ENCODE results near the gene TATDN3. TPM values are rescaled to one million over a fixed set of nuclear protein-coding genes. Genes with fewer than 3 reads are reported as not detected.

Gene TATDN3
- 9.4 to 15.2 TPM (median 13.7 TPM) in 5 replicates for total RNA-seq (2022; extraction: Qiagen RNA extraction; ENCODE audit: low read depth)

DNA sequence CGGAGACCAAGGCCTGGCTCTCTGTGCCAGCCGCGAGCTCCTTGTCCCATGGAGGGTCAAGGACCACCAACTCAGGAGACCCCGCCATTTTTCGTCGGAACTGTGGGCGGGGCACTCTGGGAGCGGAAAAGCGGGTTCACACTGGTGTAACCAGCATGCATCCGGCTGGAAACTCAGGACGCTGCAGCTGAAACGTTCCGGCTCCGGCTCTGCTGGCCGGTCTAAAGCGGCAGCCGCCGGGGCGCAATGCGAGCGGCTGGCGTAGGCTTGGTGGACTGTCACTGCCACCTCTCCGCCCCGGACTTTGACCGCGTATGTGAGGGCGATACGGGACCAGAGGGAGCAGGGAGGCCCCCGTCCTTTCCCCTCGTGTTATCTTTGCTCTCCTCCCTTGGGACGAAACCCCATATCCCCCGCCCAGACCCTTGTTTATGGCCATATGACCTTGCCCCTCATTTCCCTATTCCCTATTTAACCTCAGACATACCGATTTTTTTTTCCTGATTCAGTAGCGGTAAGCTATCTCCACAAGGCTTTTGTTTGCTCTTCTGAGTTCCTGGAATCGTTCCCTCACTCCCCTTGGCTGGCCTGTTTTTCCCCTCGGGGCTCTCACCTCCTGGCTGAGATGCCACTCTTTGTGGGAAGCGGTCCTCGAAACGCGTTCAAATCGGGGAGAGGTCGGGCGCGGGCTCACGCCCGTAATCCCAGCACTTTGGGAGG is at the start of gene TATDN3, which contains the start of gene NSL1:
Gene TATDN3, plus strand, starts transcription at position 219 of the 720 bp plus-strand sequence. Its CDS starts 28 bp downstream, at position 247.
Gene NSL1, minus strand, starts transcription at position 102 of the 720 bp plus-strand sequence. Its CDS starts 14 bp downstream, at position 88.

DNA sequence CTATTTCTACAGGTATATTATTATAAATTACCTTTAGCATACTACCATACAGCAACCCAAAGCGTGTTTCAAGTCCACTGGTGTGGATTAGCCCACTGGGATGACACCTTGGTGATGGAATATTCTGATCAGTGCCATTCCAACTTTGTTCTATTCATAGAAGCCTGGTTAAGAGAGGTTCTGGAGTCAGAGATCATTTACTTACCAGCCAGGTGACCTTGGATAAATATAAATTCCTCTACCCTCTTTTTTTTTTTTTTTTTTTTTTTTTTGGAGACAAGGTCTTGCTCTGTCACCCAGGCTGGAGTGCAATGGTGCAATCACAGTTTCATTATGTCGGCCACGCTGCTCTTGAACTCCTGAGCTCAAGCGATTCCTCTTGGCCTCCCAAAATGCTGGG is 55.9 kb downstream of the TATDN3 start, which contains the start of gene SPATA45:
Gene SPATA45, minus strand, starts transcription at position 101 of the 400 bp plus-strand sequence. CDS start 11,500 bp downstream, outside the sequence.

GRCh38 chr1:212857992-212858460 is 66.3 kb downstream of the TATDN3 start, which contains the start of gene FLVCR1:
FLVCR1 (plus strand) TSS chr1:212858275; CDS start chr1:212858453, 178 bp downstream.

Other genes with a start within 250 kb of the TATDN3 start
- 24.2 to 40.7 TPM (median 32.7 TPM) in 5 replicates for gene ATF3, start 183.1 kb upstream of the TATDN3 start, total RNA-seq (2022; extraction: Qiagen RNA extraction; ENCODE audit: low read depth)
- gene BATF3, start 92.1 kb upstream of the TATDN3 start, total RNA-seq (2022; extraction: Qiagen RNA extraction; ENCODE audit: low read depth): 20.8 to 32.0 TPM (median 31.4 TPM) in 5 replicates
- gene NSL1, start 117 bp upstream of the TATDN3 start, total RNA-seq (2022; extraction: Qiagen RNA extraction; ENCODE audit: low read depth): 27.6 to 43.3 TPM (median 30.5 TPM) in 5 replicates
- gene SPATA45, start 55.8 kb downstream of the TATDN3 start, total RNA-seq (2022; extraction: Qiagen RNA extraction; ENCODE audit: low read depth): 0.17 TPM in 1 of 5 replicates, not detected in the others
- gene FLVCR1, start 66.4 kb downstream of the TATDN3 start, total RNA-seq (2022; extraction: Qiagen RNA extraction; ENCODE audit: low read depth): 14.6 to 21.0 TPM (median 16.0 TPM) in 5 replicates
- gene VASH2, start 158.6 kb downstream of the TATDN3 start, total RNA-seq (2022; extraction: Qiagen RNA extraction; ENCODE audit: low read depth): 2.8 to 6.1 TPM (median 3.9 TPM) in 5 replicates
- 14.5 to 19.9 TPM (median 18.4 TPM) in 5 replicates for gene ANGEL2, start 224.0 kb downstream of the TATDN3 start, total RNA-seq (2022; extraction: Qiagen RNA extraction; ENCODE audit: low read depth)